CD4-positive, alpha-beta T cell treated with Interleukin-12 subunit alpha and Interleukin-12 subunit beta, for 1 hour (primary cell): ENCODE measurements around the gene RPTOR.

Source experiments
- DNase-seq: peaks from one replicate; pipeline ENCODE4 v3.0.0-alpha.2; 2020

Gene RPTOR

DNA sequence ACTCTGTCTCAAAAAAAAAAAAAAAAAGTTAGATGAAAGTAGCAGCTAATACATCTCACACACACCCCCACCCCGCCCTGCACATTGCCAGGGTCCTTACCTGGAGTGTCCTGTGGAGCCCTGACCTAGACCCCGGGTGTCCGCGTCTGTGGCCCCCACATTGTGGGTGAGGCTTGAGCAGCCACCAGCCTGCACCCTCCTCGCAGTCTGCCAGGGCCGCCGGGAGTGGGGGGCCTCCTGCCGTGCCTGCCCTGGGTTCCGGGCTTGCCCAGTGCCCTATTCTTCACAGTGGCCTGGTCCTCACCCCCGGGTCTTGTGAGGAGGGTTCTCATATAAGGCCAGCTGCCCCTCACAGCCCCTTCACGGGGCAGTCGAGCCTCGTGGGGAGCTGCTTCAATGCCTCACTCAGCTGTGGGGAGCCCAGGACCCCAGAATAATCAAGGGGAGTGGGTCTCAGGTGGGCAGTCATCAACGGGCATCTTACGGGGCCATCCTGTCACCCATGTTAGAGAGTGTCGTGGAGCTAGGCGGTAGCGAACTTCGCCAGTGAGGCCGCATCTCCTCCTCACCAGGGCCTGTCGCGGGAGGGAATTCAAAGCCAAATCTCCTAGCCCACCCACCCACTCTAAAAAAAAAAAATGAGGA, 361.1 kb downstream of the RPTOR start:
- DNase-seq = no peak

DNA sequence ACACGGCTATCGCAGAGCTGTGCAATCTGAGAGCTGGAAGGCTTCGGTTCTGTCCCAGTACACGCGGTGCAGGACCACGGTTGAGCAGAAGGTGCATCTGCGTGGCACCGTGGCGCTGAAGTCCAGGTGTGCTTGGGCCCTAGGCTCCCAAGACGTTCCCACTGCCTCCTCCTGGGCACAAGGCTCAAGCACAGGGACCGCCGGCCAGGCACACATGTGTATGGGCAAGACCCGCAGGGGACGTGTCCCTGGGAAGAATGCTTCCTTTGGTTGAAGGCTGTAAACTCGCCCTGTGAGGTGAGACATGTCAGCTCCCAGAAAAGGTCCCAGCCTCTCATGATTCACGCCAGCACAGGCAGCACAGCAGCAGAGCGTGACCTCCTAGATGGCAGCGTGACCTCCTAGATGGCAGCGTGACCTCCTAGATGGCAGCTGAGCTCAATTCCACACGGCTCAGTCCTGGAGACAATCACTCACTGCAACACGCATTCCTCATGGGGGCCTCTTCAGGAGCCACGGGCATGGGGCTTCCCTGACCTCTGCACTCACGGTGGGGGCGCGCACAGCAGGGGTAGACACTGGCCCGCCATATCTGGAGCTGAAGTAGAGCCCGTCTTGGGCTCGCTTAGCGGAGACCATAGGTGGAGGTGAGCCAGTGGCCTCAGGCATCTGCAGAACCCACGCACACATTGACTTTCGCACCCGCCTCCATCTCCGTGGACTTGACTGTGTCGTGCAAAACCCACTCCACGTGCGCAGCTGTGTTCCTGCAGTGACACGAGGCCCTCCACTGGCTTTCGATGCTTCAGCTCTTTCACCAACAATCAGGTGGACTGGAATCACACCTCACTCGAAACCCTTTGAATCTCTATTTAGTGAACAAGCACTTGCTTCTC, 362.0 kb downstream of the RPTOR start:
- no peak for DNase-seq

DNA sequence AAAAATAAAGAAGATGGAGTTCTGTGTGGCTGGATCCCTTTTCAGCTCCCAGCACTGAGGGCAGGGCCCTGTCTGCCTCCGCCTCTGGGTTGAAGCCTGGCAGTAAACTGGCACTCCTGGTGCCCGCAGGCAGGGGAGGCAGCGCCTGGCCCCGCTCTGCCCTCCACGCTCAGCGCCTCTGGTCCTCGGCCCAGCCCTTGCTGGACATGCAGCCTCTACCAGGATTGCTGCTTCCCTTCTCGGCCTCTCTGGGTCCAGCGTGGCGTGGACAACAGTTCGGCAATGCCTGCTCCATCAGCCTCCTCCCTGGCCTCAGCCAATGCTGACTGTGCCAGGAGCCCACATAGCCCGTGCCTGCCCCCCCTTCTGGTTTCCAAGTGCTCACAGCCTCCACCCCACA, 362.6 kb downstream of the RPTOR start:
- no peak for DNase-seq

DNA sequence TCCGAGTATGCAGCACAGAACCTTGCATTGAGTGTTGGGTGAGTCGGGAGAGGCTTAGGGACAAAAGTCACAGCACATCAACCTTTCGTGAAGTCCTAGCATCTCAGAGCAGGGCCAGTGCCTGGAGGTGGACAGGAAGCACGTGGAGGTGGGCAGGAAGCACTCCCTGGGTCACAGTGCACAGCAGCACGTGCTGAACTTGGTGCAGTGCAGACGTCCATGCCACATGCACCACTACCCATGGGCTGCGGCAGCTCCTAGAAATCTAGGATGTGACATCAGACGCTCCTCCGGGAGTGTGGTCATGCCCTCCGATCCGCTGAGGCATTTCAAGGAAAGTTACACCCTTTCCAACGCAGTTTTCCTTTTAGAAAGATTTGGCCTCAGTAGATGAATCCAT, 363.6 kb downstream of the RPTOR start:
- no peak for DNase-seq

DNA sequence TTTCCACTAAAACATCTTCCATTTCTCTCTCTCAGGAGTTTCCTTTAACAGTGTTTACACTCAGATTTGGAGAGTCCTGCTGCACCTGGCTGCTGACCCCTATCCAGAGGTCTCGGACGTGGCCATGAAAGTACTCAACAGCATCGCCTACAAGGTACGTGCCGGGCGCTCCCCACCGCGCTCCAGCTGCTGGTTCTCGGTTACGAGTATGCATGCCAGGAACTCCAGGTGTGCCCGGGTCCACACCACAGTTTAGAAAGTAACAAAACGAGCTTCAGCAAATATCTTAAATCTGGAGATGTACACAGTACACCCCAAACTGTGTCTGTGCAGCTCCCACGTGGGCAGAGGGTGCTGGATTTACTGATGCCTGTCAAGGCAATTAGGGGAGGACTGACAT, 364.1 kb downstream of the RPTOR start:
- no peak for DNase-seq

DNA sequence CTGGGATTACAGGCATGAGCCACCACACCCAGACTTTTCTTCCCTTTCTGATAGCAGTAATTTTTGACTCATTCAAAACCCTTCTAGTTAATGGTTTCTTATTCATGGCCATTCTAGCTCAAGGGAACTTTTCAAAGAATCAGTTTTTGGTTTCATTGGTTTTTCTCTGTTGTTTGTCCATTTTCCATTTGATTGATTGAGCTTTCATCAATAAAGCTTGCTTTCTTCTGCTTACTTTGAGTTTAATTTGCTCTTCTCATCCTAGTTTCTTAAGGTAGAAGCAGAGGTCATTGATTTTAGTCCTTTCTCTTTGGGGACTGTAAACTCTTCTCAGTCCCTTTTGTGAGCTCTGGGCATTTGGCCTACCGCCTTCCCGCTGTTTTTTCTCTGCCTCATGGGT, 365.0 kb downstream of the RPTOR start:
- no peak for DNase-seq

DNA sequence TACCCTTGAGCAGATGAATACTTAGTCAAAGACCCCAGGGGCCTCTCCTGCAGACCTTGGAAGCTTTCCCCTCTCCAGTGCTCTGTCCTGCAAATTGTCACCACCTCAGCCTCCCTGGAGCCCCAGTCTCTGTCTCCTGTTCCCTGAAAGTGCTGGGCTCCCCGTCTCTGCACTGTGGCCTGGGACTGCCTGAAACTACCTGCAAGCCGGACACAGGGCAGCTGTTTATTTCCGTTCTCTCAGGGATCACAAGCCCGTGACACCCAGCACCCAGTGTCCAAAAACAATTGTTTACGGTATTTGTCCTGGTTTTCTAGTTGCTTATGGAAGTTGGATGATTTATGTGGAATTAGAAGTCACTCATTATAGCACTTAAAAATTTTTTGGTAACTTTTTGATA, 365.4 kb downstream of the RPTOR start:
- no peak for DNase-seq

DNA sequence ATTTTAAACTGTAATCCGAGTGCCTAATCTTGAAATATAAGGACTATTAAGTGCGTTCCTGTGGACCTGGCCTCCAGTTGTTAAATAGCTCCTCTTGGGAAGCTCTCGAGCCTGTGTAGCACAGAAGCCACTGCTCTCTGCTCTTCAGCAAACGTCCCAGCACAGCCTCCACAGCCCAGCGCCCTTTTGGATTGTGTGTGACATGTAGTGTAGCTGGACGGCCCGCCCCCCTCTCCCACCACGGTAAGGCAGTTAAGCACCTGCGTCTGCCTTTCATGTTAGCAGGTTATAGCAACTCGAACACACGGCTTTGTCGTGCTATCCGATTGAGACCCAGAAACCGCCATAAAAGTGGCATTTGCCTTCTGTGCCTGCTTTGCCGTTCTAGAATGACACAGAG, 367.8 kb downstream of the RPTOR start:
- DNase-seq = no peak

DNA sequence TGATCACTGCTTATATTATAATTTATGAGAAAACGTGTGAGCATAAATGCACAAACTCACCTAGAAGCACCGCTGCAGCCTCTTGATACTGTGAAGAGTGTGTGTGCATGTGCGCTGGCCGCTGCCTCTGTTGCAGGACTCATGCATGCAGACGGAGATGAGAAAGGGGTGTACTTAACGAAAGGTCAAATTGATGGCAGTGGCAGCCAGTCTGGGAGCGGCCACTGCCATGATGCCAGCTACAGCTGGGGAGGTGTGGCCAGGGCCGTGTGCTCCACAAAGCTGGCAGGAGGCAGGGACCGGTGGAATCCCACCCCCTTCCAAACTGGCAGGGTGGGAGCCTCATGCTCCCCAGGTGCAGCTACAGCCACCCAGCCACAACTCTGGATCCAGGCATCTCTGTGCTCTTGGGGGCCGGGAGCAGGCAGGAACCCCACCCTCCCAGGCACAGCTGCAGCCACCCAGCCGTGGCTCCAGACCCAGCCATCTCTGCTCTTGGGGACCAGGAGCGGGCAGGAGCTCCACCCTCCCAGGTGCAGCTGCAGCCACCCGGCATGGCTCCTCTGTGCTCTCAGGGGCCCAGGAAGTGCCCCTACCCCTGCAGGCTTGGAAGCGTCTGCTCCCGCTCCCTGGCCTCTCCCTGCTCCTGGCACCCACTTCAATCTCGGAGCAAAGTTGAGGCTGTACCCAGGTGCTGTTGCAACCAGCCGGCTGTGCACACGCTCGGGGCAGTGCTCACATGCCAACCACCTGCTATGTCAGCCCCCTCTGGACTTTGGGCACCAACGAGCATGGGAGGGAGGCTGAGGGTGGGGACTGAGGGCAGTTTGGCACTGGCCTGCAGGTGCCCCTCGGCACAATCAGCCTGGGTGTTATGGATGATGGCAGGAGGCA, 369.5 kb downstream of the RPTOR start:
- no peak for DNase-seq

DNA sequence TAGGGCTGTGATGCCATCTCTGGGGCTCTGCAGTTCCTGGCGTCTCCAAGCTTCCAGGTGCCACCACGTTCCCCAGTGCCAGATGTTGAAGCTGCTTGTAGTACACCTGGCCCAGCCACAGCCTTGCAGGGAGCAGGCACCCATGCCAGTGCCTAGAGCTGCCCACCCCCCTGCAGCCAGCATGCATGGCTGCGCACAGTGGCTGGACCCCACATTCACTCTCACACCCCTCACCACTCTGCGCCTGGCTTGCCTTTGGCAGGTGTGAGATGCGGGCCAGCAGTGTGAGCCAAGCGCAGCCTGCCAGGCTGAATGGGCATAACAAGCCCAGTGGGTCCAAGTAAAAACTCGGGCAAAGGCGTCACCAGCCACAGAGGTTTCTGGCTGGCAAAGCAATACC, 371.6 kb downstream of the RPTOR start:
- no peak for DNase-seq

DNA sequence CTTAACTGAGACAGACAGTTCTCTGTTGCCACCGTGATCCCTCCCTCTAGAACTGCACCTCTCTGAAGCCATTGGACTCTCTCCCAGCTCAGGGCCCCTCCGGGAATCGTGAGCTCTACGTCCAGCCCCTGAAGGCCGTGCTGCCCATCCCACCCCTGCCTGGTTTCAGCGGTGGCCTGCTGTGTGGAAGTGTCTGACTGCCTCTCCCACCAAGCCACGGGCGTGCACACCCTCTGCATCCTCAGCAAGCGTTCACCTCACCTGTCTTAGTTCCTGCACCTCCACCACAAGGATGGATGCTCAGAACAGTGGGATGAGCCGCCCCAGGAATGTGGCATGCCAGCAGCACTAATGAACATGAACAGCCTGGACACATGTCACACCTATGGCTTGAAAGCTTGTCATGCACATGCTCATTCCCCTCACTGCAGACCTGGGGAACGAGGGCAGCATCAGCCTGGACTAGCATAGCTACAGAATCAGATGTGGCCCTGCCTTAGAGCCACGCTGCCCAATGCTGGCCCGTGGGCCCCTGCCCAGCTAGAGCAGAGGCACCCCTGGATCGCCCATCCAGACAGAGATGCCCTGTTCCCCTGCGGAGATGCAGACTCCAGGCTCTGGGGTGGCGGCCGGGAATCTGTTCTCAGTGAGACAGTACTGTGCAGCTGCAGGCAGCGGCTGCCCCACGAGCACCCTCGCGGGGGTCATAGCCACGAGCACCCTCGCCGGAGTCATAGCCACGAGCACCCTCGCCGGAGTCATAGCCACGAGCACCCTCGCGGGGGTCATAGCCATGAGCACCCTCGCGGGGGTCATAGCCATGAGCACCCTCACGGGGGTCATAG, 373.3 kb downstream of the RPTOR start:
- DNase-seq = no peak

DNA sequence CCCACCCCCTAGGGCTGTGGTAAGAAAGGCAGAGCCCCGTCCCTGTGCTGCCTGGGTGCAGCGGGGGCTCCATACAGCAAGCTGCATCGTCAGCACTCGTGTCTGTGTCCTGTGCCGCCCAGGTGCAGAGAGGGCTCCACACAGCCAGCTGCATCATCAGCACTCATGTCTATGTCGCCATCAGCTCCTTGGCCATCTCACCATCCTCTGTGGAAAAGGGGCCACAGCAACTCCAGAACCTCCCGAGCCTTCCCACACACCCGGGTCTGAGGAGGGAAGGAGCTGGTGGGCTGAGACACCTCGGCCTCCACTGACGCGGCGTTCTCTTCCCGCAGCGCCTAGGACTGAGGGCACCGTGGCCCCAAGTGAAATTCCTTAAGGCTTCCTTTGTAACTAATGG, 374.1 kb downstream of the RPTOR start:
- DNase-seq = no peak

DNA sequence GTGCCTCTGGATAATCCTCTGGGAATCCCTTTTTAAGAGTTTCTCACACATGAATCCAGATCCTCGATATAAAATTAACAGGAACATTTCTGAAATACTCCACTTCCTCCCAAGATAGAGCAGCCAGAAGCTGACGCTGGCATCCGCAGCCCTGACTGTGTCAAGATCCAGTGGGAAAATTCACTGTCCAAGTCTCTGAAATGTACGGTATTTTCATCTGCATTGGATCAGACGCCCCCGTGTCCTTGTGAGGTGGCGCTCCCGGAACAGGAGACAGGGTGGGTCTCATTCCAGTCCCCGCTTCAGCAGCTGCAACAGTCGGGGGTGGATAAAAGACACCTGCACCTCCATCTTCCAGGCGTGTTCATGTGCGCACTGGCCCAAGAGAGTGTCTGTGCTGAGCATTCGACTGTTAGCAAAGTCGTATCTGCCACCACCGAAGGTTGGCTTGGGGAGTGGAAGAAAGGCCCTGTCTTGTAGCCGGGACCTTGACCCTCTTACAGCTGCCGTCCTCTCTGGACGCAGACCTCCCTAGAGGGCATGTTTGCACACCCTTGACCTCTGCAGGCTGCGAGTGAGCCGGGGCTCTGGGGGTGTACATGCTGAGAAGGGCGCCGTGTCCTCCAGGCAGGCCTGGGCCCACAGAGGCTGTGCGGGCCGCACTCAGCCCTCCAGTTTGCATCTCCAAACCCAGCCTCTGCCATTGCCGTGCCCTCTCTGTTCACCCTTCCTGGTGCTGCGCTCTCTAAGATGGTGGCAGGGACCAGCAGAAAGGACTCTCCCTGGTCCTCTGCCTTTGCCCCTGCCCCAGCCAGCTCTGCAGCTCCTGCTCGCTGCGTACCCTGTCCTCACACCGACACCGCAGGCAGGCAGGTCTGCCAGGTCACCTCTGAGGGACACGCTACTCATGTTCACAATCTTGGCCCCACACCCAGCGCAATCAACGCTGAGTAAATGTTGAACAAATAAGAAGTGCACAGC, 375.0 kb downstream of the RPTOR start:
- DNase-seq = no peak

DNA sequence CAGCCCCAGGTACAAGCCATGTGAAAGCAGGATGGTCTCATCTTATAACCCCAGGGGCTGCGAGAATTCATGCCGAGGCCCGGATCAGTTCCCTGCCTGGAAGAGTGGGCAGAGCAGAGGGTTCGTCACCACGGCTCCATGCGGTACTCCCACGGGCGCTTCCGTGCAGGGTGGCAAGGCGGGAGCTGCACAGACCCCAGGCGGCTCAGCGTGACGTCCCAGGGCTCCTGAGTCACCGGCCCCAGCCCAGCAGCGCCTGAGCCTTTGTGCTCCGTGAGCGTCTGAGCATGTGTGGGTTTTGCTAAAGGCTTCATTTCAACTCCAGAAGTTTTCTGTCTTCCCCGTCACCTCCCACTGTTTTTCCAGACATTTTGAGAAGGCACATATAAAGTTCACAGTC, 375.8 kb downstream of the RPTOR start:
- DNase-seq = no peak

DNA sequence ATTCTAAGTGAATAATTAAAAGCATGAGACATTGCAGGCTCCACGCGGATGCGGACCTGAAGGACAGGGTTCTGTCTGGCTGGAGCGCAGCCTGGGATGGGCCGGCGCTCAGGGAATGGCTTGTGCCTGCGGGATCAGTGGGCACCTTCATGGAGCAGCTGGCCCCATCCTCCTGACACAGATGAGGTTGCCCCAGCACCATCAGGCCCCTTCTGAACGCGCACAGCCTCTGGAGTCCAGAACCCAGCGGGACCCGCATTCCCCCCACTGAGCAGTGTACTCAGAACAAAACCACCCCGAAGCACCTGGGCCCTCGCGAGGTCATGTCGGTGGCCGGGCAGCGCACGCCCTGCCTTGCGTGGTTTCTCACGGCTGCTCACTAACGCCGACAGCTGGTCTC, 376.5 kb downstream of the RPTOR start:
- no peak for DNase-seq

DNA sequence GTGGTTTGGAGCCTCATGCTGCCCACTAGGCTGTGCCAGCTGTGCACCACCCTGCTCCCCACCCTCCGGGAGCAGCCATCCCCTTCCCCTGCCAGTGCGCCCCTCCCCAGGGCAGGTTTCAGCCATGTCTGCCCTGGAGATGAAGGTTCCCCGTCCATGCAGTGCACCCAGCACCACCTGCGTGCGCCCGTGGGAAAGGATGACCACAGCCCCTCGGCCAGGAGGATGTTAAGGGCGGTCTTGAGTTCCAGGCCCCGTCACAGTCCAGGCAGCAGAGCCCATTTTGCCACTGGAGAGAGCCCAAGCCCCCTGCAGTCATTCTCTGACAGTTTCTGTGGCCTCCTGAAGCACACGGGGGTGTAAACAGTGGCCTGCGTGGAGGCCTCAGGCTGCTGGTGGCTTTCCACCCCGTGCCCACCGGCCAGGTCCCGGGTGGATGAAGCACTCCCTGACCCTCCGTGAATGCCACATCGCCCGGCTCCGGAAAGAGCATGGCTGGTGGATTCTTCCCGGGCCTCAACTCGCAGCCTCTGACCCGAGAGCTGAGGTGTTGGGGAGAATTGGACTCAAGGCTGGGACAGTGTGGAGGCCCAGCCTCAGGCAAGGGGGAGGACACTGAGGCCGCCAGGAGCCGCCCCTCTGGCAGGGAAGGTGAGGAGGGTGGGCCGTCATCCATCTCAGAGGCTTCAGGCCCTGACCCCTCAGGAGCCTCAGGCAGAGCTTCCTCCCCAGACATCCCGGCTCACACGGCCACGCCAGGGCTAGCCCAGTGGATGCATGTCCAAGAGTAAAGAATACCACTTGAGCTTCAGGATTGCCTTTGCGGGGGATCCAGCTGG, 377.3 kb downstream of the RPTOR start:
- DNase-seq = no peak

DNA sequence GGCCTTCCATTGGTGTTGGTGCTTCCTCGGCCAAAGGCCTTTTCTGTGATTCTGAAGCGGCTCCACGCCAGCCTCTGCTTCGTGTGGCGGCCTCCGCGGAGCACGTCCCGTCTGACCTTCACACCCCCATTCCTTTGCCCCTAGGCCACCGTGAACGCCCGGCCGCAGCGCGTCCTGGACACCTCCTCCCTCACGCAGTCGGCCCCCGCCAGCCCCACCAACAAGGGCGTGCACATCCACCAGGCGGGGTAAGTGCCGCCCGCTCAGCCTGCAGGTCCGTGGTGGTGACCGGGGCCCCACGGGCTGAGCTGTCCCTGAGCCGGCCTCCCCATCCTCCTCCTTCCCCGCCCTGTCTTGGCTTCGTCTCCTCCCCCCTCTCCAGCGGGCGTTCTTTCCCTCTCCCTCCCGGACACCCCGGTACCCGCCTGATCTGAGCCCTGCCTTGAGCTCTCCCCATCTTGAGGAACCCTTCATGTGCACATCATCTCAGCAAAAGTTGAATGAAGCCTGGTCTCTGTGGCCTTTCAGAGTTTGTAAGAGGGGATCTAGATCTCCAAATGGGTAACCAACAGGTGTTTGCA, 378.0 kb downstream of the RPTOR start:
- no peak for DNase-seq

DNA sequence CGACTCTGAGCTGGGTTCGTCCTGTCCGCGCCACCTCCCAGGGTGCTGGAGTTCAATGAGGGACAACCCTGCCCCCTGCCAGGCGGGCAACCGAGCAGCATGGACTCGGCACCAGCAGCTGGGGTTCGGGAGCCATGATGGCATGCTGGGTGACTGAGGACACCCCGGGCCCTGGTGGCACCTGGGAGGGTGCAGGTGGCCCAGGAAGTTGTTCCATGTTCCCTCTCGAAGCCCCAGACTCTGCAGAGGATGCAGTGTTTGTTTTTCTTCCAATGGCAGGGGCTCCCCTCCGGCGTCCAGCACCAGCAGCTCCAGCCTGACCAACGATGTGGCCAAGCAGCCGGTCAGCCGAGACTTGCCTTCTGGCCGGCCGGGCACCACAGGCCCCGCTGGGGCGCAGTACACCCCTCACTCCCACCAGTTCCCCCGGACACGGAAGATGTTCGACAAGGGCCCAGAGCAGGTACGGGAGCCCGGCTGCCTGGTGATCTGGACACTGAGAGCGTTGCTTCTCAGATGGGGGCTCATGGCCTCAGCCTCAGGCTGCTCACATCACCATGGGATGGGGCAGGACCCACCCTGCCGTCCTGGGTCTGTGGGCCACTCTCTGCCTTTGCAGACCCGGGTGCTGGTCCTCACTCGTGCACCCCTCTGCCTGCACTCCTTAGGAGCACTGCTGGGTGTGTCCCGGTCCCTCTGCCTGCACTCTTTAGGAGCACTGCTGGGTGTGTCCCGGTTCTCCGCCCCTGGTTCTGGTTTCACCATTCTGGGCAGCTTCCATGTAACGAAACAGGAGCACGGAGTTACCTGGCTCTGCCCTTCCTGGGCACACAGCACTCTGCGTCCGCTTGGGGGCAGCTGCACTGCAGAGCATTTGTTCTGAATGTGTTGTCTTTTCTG, 378.8 kb downstream of the RPTOR start:
- no peak for DNase-seq
